Smooth muscle cell (in vitro differentiated cells): ENCODE data around the gene RNFT2. TPM values are rescaled to one million over a fixed set of nuclear protein-coding genes. Genes with fewer than 3 reads are reported as not detected.
"Not testable (repeated sequence)": the region's sequence is repeated elsewhere in the genome, so short reads cannot be mapped to it uniquely, and the experiment has no call there.

ENCODE experiments used
- DNase-seq: peaks from one replicate; lab custom pipeline; 2025; ENCODE audit not compliant: unreplicated experiment; lab: John Stamatoyannopoulos, UW
- H2AFZ ChIP-seq: fragments of 200-600 bp; sonication (generic); 2 replicates; pipeline ENCODE4 v1.6.0; 2016; ENCODE audit warnings: antibody characterized with exemption, low read depth, mild to moderate bottlenecking
- H3F3A ChIP-seq: fragments of 200-600 bp; sonication (generic); 2 replicates; pipeline ENCODE4 v1.6.0; 2017; ENCODE audit warnings: antibody characterized with exemption, low read depth
- H3K27ac ChIP-seq: fragments of 200-600 bp; sonication (generic); 2 replicates; pipeline ENCODE4 v1.5.1; 2016; ENCODE audit warnings: low read depth, mild to moderate bottlenecking
- H3K27me3 ChIP-seq: fragments of 200-600 bp; sonication (generic); 2 replicates; pipeline ENCODE4 v1.6.1; 2016; ENCODE audit warnings: low read depth, mild to moderate bottlenecking
- H3K36me3 ChIP-seq: fragments of 200-600 bp; sonication (generic); 2 replicates; pipeline ENCODE4 v1.5.1; 2016; ENCODE audit warnings: low read depth
- H3K4me1 ChIP-seq: fragments of 200-600 bp; sonication (generic); 2 replicates; pipeline ENCODE4 v1.5.1; 2016; ENCODE audit warnings: low read depth
- H3K4me2 ChIP-seq: fragments of 200-600 bp; sonication (generic); 2 replicates; pipeline ENCODE4 v1.6.0; 2016; ENCODE audit warnings: mild to moderate bottlenecking
- H3K4me3 ChIP-seq: fragments of 200-600 bp; sonication (generic); 2 replicates; pipeline ENCODE4 v1.5.1; 2016; ENCODE audit warnings: mild to moderate bottlenecking
- H3K79me2 ChIP-seq: fragments of 200-600 bp; sonication (generic); 2 replicates; pipeline ENCODE4 v1.6.0; 2016; ENCODE audit warnings: low read depth, mild to moderate bottlenecking
- H3K9ac ChIP-seq: fragments of 200-600 bp; sonication (generic); 2 replicates; pipeline ENCODE4 v1.6.0; 2016; ENCODE audit warnings: low read depth
- H3K9me3 ChIP-seq: fragments of 200-600 bp; sonication (generic); replicated peaks from 2 replicates; pipeline ENCODE4 v1.5.1; 2016; ENCODE audit warnings: low read depth
- H4K20me1 ChIP-seq: fragments of 200-600 bp; sonication (generic); 2 replicates; pipeline ENCODE4 v1.6.0; 2016; ENCODE audit warnings: low read depth
- WGBS: methylation state at CpG from one replicate; pipeline ENCODE4 v1.1.7; 2016; ENCODE audit warnings: low lambda C conversion rate; 5-methylcytosine and 5-hydroxymethylcytosine counted together
- polyA plus RNA-seq: library from polyadenylated mRNA; unstranded; fragments of >200 nt; fragmentation: Nextera tagmentation; extraction: Ambion mirVana; gene quantifications from 2 replicates; pipeline ENCODE4 v1.2.1, GENCODE V29; 2016
- total RNA-seq: library from RNA; depleted of rRNA; stranded (reverse); fragments of >200 nt; gene quantifications from 2 replicates; pipeline ENCODE4 v1.2.3, GENCODE V29; 2014
- TF ChIP-seq, protein P1 (sequence below): fragments of 200-600 bp; sonication (generic); IDR thresholded peaks from 2 replicates; pipeline ENCODE4 v1.5.1; 2017; ENCODE audit warnings: borderline replicate concordance, mild to moderate bottlenecking, antibody characterized with exemption; ENCODE audit not compliant: insufficient read depth, poor library complexity, severe bottlenecking

The RNFT2 gene
- total and polyA plus RNA-seq, 2 experiments from 2014 or later = 2.0 to 2.4 TPM

DNA sequence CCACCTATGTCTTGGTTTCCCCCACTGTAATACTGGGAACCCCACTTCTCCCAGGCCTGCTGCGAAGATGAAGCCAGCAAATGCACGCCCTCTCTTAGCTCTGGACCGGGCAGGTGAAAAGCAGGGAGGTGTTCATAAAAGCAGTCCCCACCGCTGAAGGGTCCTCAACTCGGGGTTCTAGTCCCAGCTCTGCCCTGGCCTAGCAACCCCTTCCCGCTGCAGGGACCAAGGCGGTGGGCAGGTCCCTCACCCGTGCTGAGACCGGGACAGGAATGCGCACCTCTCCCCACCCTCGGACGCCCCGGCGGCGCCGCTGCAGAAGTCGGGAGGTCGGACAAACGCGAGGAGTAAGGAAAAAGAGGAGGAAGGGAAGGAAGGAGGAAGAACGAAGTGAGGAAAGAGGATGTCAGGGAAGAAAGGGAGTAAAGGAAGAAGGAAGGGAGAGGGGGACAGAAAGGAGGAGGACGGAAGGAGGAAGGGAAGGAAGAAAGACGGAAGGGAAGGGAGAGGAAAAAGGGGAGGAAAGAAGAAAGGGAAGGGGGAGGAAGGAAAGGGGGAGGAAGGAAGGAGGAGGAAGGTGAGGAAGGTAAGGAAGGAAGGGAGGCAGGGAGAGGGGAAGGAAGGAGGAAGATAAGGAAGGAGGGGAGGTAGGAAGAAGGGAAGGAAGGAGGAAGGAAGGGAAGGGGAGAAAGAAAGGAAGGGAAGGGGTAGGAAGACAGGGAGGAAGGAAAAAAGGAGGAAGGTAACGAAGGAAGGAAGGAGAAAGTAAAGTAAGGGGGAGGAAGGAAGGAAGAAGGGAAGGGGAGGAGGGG is 947 bp upstream of the RNFT2 start:
- no peak for DNase-seq
- Histone ChIP-seq H3K27ac (no peak overlapping the region), H3K4me1 (peaks cover 6% of the 10 kb centered on the region), H3F3A (no peaks in the 10 kb centered on the region), H2AFZ (peak overlapping the region; percentile 69), H3K27me3 (no peaks in the 10 kb centered on the region), H3K4me2 (peak overlapping the region; percentile 98), H3K9ac (peak overlapping the region; percentile 72), H3K79me2 (peaks cover 25% of the 10 kb centered on the region), H3K4me3 (peak overlapping the region; percentile 75), H3K9me3 (no peaks in the 10 kb centered on the region), H4K20me1 (peaks cover 17% of the 10 kb centered on the region), H3K36me3 (no peaks in the 10 kb centered on the region)
- 1% methylated on average over 24 of the region's 24 CpGs for WGBS
- TF ChIP-seq, protein P1, sequence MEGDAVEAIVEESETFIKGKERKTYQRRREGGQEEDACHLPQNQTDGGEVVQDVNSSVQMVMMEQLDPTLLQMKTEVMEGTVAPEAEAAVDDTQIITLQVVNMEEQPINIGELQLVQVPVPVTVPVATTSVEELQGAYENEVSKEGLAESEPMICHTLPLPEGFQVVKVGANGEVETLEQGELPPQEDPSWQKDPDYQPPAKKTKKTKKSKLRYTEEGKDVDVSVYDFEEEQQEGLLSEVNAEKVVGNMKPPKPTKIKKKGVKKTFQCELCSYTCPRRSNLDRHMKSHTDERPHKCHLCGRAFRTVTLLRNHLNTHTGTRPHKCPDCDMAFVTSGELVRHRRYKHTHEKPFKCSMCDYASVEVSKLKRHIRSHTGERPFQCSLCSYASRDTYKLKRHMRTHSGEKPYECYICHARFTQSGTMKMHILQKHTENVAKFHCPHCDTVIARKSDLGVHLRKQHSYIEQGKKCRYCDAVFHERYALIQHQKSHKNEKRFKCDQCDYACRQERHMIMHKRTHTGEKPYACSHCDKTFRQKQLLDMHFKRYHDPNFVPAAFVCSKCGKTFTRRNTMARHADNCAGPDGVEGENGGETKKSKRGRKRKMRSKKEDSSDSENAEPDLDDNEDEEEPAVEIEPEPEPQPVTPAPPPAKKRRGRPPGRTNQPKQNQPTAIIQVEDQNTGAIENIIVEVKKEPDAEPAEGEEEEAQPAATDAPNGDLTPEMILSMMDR = no peak

DNA sequence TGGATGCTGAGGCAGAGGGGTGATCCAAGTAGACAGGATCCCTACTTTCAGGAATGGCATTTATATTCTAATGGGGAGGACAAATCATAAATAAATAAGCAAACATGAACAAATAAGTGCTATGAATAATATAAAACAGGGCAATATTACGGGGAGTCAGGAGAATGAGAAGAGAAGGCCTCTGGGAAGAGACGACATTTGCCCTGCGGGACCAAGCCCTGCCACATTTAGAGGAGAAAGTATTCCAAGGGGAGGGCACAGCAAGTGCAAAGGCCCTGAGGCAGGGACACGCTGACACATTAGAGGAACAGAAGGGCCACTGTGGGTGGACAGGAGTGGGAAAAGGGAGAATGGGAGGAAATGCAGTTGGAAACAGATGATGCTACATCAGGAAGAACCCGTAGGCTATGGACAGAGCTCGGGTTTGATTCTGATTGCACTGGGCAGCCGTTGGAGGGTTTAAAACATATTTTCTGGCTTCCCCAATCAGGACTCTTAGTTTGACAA is 1.3 kb downstream of the RNFT2 start:
- Histone ChIP-seq H3K9ac (no peak overlapping the region), H2AFZ (peak overlapping the region; percentile 89), H3K4me3 (no peak overlapping the region), H3K4me2 (no peak overlapping the region), H3K27me3 (no peaks in the 10 kb centered on the region), H3K27ac (no peak overlapping the region), H3K9me3 (no peaks in the 10 kb centered on the region), H3K79me2 (peaks cover 14% of the 10 kb centered on the region), H3F3A (no peaks in the 10 kb centered on the region), H4K20me1 (peaks cover 5% of the 10 kb centered on the region), H3K4me1 (peaks cover 6% of the 10 kb centered on the region), H3K36me3 (no peaks in the 10 kb centered on the region)
- TF ChIP-seq, protein P1 = no peak
- no peak for DNase-seq
- 93% methylated on average over 7 of the region's 7 CpGs for WGBS

DNA sequence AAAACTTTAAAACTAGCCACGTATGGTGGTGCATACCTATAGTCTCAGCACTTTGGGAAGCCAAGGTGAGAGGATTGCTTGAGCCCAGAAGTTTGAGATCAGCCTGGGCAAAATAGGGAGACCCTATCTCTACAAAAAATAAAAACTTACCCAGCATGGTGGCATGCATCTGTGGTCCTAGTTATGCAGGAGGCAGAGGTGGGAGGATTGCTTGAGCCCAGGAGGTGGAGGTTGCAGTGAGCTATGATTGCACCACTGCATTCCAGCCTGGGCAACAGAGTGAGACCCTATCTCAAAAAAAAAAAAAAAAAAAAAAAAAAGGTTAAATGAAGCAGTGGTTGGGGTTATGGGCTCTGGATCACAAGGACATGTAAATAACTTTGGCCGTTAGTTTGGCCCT is 4.7 kb downstream of the RNFT2 start:
- not testable (repeated sequence) for H3K4me1 ChIP-seq, H3K9ac ChIP-seq, H3K4me3 ChIP-seq, H3K27me3 ChIP-seq, H3K36me3 ChIP-seq, H3K79me2 ChIP-seq, H2AFZ ChIP-seq, H3K4me2 ChIP-seq, H3K9me3 ChIP-seq, H3K27ac ChIP-seq, H4K20me1 ChIP-seq, H3F3A ChIP-seq, DNase-seq
- 82% methylated on average over 2 of the region's 2 CpGs for WGBS

DNA sequence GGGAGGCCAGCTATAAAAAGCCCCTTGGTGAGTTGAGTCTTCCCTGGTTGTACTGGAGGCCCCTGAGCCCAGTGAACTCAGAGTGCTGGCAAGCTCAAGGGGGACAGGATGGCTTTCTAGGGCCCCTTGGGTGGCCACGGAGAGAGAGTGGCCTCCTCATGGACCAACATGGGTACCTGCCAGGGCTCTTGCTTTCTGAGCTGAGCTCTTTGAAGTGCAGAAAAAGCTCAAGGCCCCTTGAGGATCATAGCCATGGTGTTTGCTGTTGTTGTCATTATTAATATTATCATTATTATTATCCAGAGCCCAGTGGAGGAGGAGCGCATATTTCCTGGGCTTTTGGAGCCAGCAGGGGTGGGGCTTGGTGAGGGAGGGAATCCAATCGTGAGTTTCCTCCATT is 6.7 kb downstream of the RNFT2 start:
- H3K27ac ChIP-seq = no peak overlapping the region
- H3K4me1 ChIP-seq = no peaks in the 10 kb centered on the region
- H3K9ac ChIP-seq = no peak overlapping the region
- no peak overlapping the region for H3K4me2 ChIP-seq
- H3K27me3 ChIP-seq = no peaks in the 10 kb centered on the region
- H3K4me3 ChIP-seq = no peak overlapping the region
- no peaks in the 10 kb centered on the region for H3K36me3 ChIP-seq
- 85% methylated on average over 3 of the region's 3 CpGs for WGBS
- no peaks in the 10 kb centered on the region for H4K20me1 ChIP-seq
- no peak for DNase-seq
- TF ChIP-seq, protein P1 = no peak
- H2AFZ ChIP-seq = no peak overlapping the region
- H3K9me3 ChIP-seq = no peaks in the 10 kb centered on the region
- no peaks in the 10 kb centered on the region for H3K79me2 ChIP-seq
- no peaks in the 10 kb centered on the region for H3F3A ChIP-seq
